Measurements from ENCODE around the gene GFI1B. TPM values are rescaled to one million over a fixed set of nuclear protein-coding genes. Genes with fewer than 3 reads are reported as not detected.
"Not testable (repeated sequence)": the region's sequence is repeated elsewhere in the genome, so short reads cannot be mapped to it uniquely, and the experiment has no call there.

GFI1B gene
- total RNA-seq, 1 donor = not detected

GRCh38 chr9:132989414-132989996 lies 11.0 kb downstream of the GFI1B start:
- Histone ChIP-seq H3K4me1 (ENCODE audit: insufficient read depth, low read length) (no peaks in the 10 kb centered on the region), H3K9me3 (ENCODE audit: low read depth, low read length) (no peaks in the 10 kb centered on the region), H4K20me1 (ENCODE audit: insufficient read depth, low read length) (no peaks in the 10 kb centered on the region), H3K79me2 (ENCODE audit: insufficient read depth, low read length) (no peaks in the 10 kb centered on the region), H3K36me3 (ENCODE audit: insufficient read depth, low read length) (no peaks in the 10 kb centered on the region), H3K27me3 (ENCODE audit: insufficient read depth, low read length) (peaks cover 46% of the 10 kb centered on the region), H2AFZ (ENCODE audit: low read length) (no peak overlapping the region), H3K4me2 (ENCODE audit: insufficient read depth, low read length) (no peak overlapping the region), H3K27ac (ENCODE audit: low read depth, low read length) (no peak overlapping the region), H3K4me3 (ENCODE audit: insufficient read depth, low read length) (no peak overlapping the region)
- peak; percentile 68 for DNase-seq (ENCODE audit: insufficient read length, low spot score, missing footprints)
- TF ChIP-seq CTCF (IDR thresholded peaks at IDR 0.05; ENCODE audit: extremely low read depth, low read depth, low read length) = no peak

- not testable (repeated sequence) for H3K27ac ChIP-seq (ENCODE audit: low read depth, low read length); H4K20me1 ChIP-seq (ENCODE audit: insufficient read depth, low read length); H3K4me3 ChIP-seq (ENCODE audit: insufficient read depth, low read length); H3K36me3 ChIP-seq (ENCODE audit: insufficient read depth, low read length); H2AFZ ChIP-seq (ENCODE audit: low read length); H3K4me1 ChIP-seq (ENCODE audit: insufficient read depth, low read length); H3K79me2 ChIP-seq (ENCODE audit: insufficient read depth, low read length); H3K9me3 ChIP-seq (ENCODE audit: low read depth, low read length); H3K4me2 ChIP-seq (ENCODE audit: insufficient read depth, low read length)
- DNase-seq (ENCODE audit: insufficient read length, low spot score, missing footprints) = peak; percentile 90
- peaks cover 51% of the 10 kb centered on the region for H3K27me3 ChIP-seq (ENCODE audit: insufficient read depth, low read length)
Observed at GRCh38 chr9:132989998-132990557, 11.6 kb downstream of the GFI1B start.

- Histone ChIP-seq H3K79me2 (ENCODE audit: insufficient read depth, low read length) (no peaks in the 10 kb centered on the region), H3K27ac (ENCODE audit: low read depth, low read length) (no peak overlapping the region), H2AFZ (ENCODE audit: low read length) (no peak overlapping the region), H3K36me3 (ENCODE audit: insufficient read depth, low read length) (no peaks in the 10 kb centered on the region), H4K20me1 (ENCODE audit: insufficient read depth, low read length) (no peaks in the 10 kb centered on the region), H3K4me2 (ENCODE audit: insufficient read depth, low read length) (no peak overlapping the region), H3K27me3 (ENCODE audit: insufficient read depth, low read length) (peaks cover 47% of the 10 kb centered on the region), H3K9me3 (ENCODE audit: low read depth, low read length) (no peaks in the 10 kb centered on the region), H3K4me3 (ENCODE audit: insufficient read depth, low read length) (no peak overlapping the region), H3K4me1 (ENCODE audit: insufficient read depth, low read length) (no peaks in the 10 kb centered on the region)
- no peak for TF ChIP-seq CTCF (IDR thresholded peaks at IDR 0.05; ENCODE audit: extremely low read depth, low read depth, low read length)
- DNase-seq (ENCODE audit: insufficient read length, low spot score, missing footprints) = no peak
Observed at GRCh38 chr9:132990781-132991180, 12.3 kb downstream of the GFI1B start.

GRCh38 chr9:132991351-132992300 lies 13.1 kb downstream of the GFI1B start:
- H3K4me1 ChIP-seq (ENCODE audit: insufficient read depth, low read length) = no peaks in the 10 kb centered on the region
- H3K79me2 ChIP-seq (ENCODE audit: insufficient read depth, low read length) = no peaks in the 10 kb centered on the region
- no peak for DNase-seq (ENCODE audit: insufficient read length, low spot score, missing footprints)
- H3K9me3 ChIP-seq (ENCODE audit: low read depth, low read length) = no peaks in the 10 kb centered on the region
- no peak overlapping the region for H2AFZ ChIP-seq (ENCODE audit: low read length)
- no peak overlapping the region for H3K4me3 ChIP-seq (ENCODE audit: insufficient read depth, low read length)
- no peak overlapping the region for H3K4me2 ChIP-seq (ENCODE audit: insufficient read depth, low read length)
- peaks cover 42% of the 10 kb centered on the region for H3K27me3 ChIP-seq (ENCODE audit: insufficient read depth, low read length)
- no peaks in the 10 kb centered on the region for H3K36me3 ChIP-seq (ENCODE audit: insufficient read depth, low read length)
- no peaks in the 10 kb centered on the region for H4K20me1 ChIP-seq (ENCODE audit: insufficient read depth, low read length)
- TF ChIP-seq CTCF (IDR thresholded peaks at IDR 0.05; ENCODE audit: extremely low read depth, low read depth, low read length) = no peak
- no peak overlapping the region for H3K27ac ChIP-seq (ENCODE audit: low read depth, low read length)

Data from osteoblast (primary cell).